HepG2 (cell line): Measurements from ENCODE around the gene ZNF865. TPM values are rescaled to one million over a fixed set of nuclear protein-coding genes. Genes with fewer than 3 reads are reported as not detected.
A peak's percentile ranks its signal among the peaks of the same experiment; 100 is the strongest.

ENCODE experiments used
- BATF2 ChIP-seq: sonication (generic); formaldehyde crosslinking; IDR thresholded peaks from 2 replicates; pipeline ENCODE4 v1.8.0; 2022; ENCODE audit warnings: mild to moderate bottlenecking, missing genetic modification reagents, moderate library complexity
- CEBPB ChIP-seq: IDR thresholded peaks from 2 replicates; pipeline ENCODE4 v1.6.1; 2011; ENCODE audit warnings: low read depth, low read length, improper control_type of control experiment, borderline replicate concordance
- HOXA9 ChIP-seq: sonication (generic); formaldehyde crosslinking; IDR thresholded peaks from 2 replicates; pipeline ENCODE4 v1.8.1; 2022; ENCODE audit warnings: missing genetic modification reagents, mild to moderate bottlenecking, moderate library complexity, borderline replicate concordance
- NCOA5 ChIP-seq: sonication (generic); formaldehyde crosslinking; IDR thresholded peaks from 2 replicates; pipeline ENCODE4 v1.4.0; 2020; ENCODE audit warnings: missing genetic modification reagents
- PLRG1 ChIP-seq: fragments of 450-650 bp; conservative IDR thresholded peaks from 2 replicates; pipeline ENCODE4 v1.6.1; 2016
- RFX1 ChIP-seq: fragments of 450-650 bp; IDR thresholded peaks from 2 replicates; pipeline ENCODE4 v1.6.1; 2017
- SMC3 ChIP-seq: IDR thresholded peaks from 2 replicates; pipeline ENCODE4 v1.6.1; 2011; ENCODE audit warnings: low read length, improper control_type of control experiment
- TBX2 ChIP-seq: sonication (generic); formaldehyde crosslinking; IDR thresholded peaks from 2 replicates; pipeline ENCODE4 v1.5.0; 2020; ENCODE audit warnings: missing genetic modification reagents, mild to moderate bottlenecking, borderline replicate concordance
- ZBTB49 ChIP-seq: sonication (generic); formaldehyde crosslinking; IDR thresholded peaks from 2 replicates; pipeline ENCODE4 v1.4.0; 2020; ENCODE audit warnings: missing genetic modification reagents, borderline replicate concordance
- ZFYVE20 ChIP-seq: sonication (generic); formaldehyde crosslinking; IDR thresholded peaks from 2 replicates; pipeline ENCODE4 v1.8.0; 2023; ENCODE audit warnings: low read depth, mild to moderate bottlenecking, moderate library complexity, missing genetic modification reagents, borderline replicate concordance
- ZNF251 ChIP-seq: sonication (generic); formaldehyde crosslinking; IDR thresholded peaks from 2 replicates; pipeline ENCODE4 v1.9.0; 2021; ENCODE audit warnings: mild to moderate bottlenecking, missing genetic modification reagents
- ZNF430 ChIP-seq: sonication (generic); formaldehyde crosslinking; IDR thresholded peaks from 2 replicates; pipeline ENCODE4 v1.9.0; 2021; ENCODE audit warnings: mild to moderate bottlenecking, missing genetic modification reagents
- ZNF512 ChIP-seq: sonication (generic); formaldehyde crosslinking; IDR thresholded peaks from 2 replicates; pipeline ENCODE4 v1.4.0; 2020; ENCODE audit warnings: mild to moderate bottlenecking, missing genetic modification reagents
- ZNF879 ChIP-seq: sonication (generic); formaldehyde crosslinking; IDR thresholded peaks from 2 replicates; pipeline ENCODE4 v1.8.1; 2023; ENCODE audit warnings: missing genetic modification reagents
- ZNF891 ChIP-seq: sonication (generic); formaldehyde crosslinking; IDR thresholded peaks from 2 replicates; pipeline ENCODE4 v1.5.0; 2020; ENCODE audit warnings: mild to moderate bottlenecking, missing genetic modification reagents
- polyA plus RNA-seq, 8 experiments: library from polyadenylated mRNA; depleted of rRNA in 3 of 8; stranded (reverse) in 7 of 8; unstranded in 1 of 8; fragments of >200 nt; fragmentation: Illumina TruSeq in 4 of 8; extraction: Trizol in 4 of 8; gene quantifications; 2 replicates each; pipeline versions ENCODE4 v1.2.1 to v1.2.3, GENCODE V29; 2011 to 2016; ENCODE audit warnings: low read depth in 4 of 8, missing spikeins in 1 of 8, mixed read lengths in 1 of 8; ENCODE audit not compliant: insufficient read depth in 1 of 8
- total RNA-seq, 5 experiments: library from RNA; depleted of rRNA; stranded (reverse); fragments of >200 nt; fragmentation: Illumina TruSeq; extraction: Trizol; gene quantifications; 2 replicates each; pipeline ENCODE4 v1.2.3, GENCODE V29; 2016; ENCODE audit warnings: low read depth in 1 of 5
- TF ChIP-seq, protein P1 (sequence below), 2 experiments: sonication (generic) in 1 of 2; formaldehyde crosslinking in 1 of 2; IDR thresholded peaks; 2 replicates each; pipeline versions ENCODE4 v1.6.1 to v1.9.0; 2014 to 2022; ENCODE audit warnings: antibody characterized with exemption in 1 of 2, borderline replicate concordance in 1 of 2, inconsistent platforms in 1 of 2, low read depth in 1 of 2, missing genetic modification reagents in 1 of 2
- TF ChIP-seq, protein P2 (sequence below): sonication (generic); formaldehyde crosslinking; IDR thresholded peaks from 2 replicates; pipeline ENCODE4 v1.4.0; 2020; ENCODE audit warnings: missing genetic modification reagents

The ZNF865 gene
- total and polyA plus RNA-seq, 2 of the 13 experiments (the other 11 are each of a cell fraction or from before 2014, with no cell fraction given), result 0.93 to 1.0 TPM

DNA sequence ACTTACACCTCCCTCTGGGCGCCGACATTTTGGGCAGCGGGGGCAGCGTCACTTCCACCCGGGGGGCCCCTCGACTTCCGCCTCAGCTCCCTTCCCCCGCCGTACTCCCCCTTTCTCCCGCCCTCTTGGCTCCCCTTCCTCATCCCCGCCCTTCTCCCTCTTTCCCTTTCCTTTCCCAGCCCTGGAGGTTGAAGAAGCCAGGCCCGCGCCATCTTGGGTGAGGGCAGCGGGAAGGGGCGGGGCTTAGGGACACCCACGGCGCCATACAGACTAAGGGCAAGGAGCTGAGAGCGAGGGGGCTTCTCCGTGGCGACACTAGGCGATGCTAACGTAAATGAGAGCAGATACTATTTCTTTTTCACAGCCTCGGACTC is 6.0 kb upstream of the ZNF865 start, which contains the start of gene FIZ1 (continued):
- TF ChIP-seq ZNF512, result no peak
- TF ChIP-seq ZNF251 (CRISPR knock-in tag), result no peak
- TF ChIP-seq ZBTB49, result no peak
- TF ChIP-seq, protein P1, sequence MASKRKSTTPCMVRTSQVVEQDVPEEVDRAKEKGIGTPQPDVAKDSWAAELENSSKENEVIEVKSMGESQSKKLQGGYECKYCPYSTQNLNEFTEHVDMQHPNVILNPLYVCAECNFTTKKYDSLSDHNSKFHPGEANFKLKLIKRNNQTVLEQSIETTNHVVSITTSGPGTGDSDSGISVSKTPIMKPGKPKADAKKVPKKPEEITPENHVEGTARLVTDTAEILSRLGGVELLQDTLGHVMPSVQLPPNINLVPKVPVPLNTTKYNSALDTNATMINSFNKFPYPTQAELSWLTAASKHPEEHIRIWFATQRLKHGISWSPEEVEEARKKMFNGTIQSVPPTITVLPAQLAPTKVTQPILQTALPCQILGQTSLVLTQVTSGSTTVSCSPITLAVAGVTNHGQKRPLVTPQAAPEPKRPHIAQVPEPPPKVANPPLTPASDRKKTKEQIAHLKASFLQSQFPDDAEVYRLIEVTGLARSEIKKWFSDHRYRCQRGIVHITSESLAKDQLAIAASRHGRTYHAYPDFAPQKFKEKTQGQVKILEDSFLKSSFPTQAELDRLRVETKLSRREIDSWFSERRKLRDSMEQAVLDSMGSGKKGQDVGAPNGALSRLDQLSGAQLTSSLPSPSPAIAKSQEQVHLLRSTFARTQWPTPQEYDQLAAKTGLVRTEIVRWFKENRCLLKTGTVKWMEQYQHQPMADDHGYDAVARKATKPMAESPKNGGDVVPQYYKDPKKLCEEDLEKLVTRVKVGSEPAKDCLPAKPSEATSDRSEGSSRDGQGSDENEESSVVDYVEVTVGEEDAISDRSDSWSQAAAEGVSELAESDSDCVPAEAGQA (IDR thresholded peaks at IDR 0.05; ENCODE audit: low read depth), result peak; percentile 95
- TF ChIP-seq, protein P1 (CRISPR knock-in tag; IDR thresholded peaks at IDR 0.05; ENCODE audit: borderline replicate concordance), result no peak
- 0 out of 2 replicates have a peak, but pooled peaks have one; percentile 51 for TF ChIP-seq ZNF879
- TF ChIP-seq CEBPB, result no peak
- peak; percentile 88 for TF ChIP-seq ZNF430 (CRISPR knock-in tag)
- TF ChIP-seq BATF2, result no peak
- TF ChIP-seq ZNF891 (CRISPR knock-in tag), result no peak; the same call in 1 of the 2 replicates
- no peak for TF ChIP-seq HOXA9
- no peak for TF ChIP-seq SMC3
- TF ChIP-seq RFX1, result no peak
- TF ChIP-seq, protein P2, sequence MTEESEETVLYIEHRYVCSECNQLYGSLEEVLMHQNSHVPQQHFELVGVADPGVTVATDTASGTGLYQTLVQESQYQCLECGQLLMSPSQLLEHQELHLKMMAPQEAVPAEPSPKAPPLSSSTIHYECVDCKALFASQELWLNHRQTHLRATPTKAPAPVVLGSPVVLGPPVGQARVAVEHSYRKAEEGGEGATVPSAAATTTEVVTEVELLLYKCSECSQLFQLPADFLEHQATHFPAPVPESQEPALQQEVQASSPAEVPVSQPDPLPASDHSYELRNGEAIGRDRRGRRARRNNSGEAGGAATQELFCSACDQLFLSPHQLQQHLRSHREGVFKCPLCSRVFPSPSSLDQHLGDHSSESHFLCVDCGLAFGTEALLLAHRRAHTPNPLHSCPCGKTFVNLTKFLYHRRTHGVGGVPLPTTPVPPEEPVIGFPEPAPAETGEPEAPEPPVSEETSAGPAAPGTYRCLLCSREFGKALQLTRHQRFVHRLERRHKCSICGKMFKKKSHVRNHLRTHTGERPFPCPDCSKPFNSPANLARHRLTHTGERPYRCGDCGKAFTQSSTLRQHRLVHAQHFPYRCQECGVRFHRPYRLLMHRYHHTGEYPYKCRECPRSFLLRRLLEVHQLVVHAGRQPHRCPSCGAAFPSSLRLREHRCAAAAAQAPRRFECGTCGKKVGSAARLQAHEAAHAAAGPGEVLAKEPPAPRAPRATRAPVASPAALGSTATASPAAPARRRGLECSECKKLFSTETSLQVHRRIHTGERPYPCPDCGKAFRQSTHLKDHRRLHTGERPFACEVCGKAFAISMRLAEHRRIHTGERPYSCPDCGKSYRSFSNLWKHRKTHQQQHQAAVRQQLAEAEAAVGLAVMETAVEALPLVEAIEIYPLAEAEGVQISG (CRISPR knock-in tag), result peak; percentile 82
- TF ChIP-seq ZFYVE20 (CRISPR knock-in tag), result no peak
- TF ChIP-seq NCOA5 (CRISPR knock-in tag), result no peak
- no peak for TF ChIP-seq PLRG1
- peak; percentile 51; the same call in 1 of the 2 replicates for TF ChIP-seq TBX2 (CRISPR knock-in tag)
